ENCODE results near the gene TRIM24.

DNA sequence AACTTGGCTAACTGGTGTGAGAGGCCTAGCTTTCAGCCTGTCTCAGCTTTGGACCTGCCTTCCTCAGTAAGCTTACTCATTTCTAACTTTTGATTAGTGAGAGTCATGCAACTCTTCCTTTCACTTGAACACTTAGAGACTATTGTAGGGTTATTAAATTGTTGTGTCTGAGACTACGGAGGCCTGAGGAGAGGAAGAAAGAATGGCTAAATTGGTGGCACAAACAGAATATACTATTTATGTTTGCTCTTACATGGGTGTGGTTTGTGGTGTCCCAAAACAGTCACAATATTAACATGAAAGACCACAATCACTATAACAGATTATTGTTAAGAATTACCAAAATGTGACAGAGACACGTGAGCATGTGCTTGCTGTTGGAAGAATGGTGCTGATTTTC, 82.1 kb downstream of the TRIM24 start:
- TF ChIP-seq, protein P1, sequence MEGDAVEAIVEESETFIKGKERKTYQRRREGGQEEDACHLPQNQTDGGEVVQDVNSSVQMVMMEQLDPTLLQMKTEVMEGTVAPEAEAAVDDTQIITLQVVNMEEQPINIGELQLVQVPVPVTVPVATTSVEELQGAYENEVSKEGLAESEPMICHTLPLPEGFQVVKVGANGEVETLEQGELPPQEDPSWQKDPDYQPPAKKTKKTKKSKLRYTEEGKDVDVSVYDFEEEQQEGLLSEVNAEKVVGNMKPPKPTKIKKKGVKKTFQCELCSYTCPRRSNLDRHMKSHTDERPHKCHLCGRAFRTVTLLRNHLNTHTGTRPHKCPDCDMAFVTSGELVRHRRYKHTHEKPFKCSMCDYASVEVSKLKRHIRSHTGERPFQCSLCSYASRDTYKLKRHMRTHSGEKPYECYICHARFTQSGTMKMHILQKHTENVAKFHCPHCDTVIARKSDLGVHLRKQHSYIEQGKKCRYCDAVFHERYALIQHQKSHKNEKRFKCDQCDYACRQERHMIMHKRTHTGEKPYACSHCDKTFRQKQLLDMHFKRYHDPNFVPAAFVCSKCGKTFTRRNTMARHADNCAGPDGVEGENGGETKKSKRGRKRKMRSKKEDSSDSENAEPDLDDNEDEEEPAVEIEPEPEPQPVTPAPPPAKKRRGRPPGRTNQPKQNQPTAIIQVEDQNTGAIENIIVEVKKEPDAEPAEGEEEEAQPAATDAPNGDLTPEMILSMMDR (IDR thresholded peaks at IDR 0.05) = no peak
- no peak for TF ChIP-seq ZFX (IDR thresholded peaks at IDR 0.05; ENCODE audit: borderline replicate concordance)

All from 22Rv1 (cell line).